Hepatocyte (in vitro differentiated cells): ENCODE data around the gene TMPRSS4. TPM values are rescaled to one million over a fixed set of nuclear protein-coding genes. Genes with fewer than 3 reads are reported as not detected.
"Not testable (repeated sequence)": the region's sequence is repeated elsewhere in the genome, so short reads cannot be mapped to it uniquely, and the experiment has no call there.

ENCODE experiments used
- DNase-seq: peaks from one replicate; pipeline ENCODE4 v3.0.0-alpha.2; 2016; ENCODE audit warnings: low spot score
- H2AFZ ChIP-seq: fragments of 200-600 bp; sonication (generic); 2 replicates; pipeline ENCODE4 v1.6.0; 2016; ENCODE audit warnings: antibody characterized with exemption, mild to moderate bottlenecking
- H3K27ac ChIP-seq: fragments of 200-600 bp; sonication (generic); 2 replicates; pipeline ENCODE4 v1.5.1; 2016; ENCODE audit warnings: mild to moderate bottlenecking
- H3K27me3 ChIP-seq: fragments of 200-600 bp; sonication (generic); 2 replicates; pipeline ENCODE4 v1.6.1; 2016
- H3K36me3 ChIP-seq: fragments of 200-600 bp; sonication (generic); replicated peaks from 2 replicates; pipeline ENCODE4 v1.5.1; 2016; ENCODE audit warnings: low read depth; ENCODE audit not compliant: insufficient read depth
- H3K4me1 ChIP-seq: fragments of 200-600 bp; sonication (generic); 2 replicates; pipeline ENCODE4 v1.5.1; 2016; ENCODE audit warnings: mild to moderate bottlenecking, moderate library complexity; ENCODE audit not compliant: insufficient read depth
- H3K4me2 ChIP-seq: fragments of 200-600 bp; sonication (generic); 2 replicates; pipeline ENCODE4 v1.6.0; 2016
- H3K4me3 ChIP-seq: fragments of 200-600 bp; sonication (generic); 2 replicates; pipeline ENCODE4 v1.5.1; 2016; ENCODE audit warnings: mild to moderate bottlenecking
- H3K79me2 ChIP-seq: fragments of 200-600 bp; sonication (generic); 2 replicates; pipeline ENCODE4 v1.6.0; 2017; ENCODE audit warnings: mild to moderate bottlenecking
- H3K9me2 ChIP-seq: fragments of 200-600 bp; sonication (generic); replicated peaks from 2 replicates; pipeline ENCODE4 v1.6.0; 2017; ENCODE audit warnings: mild to moderate bottlenecking; ENCODE audit not compliant: insufficient read depth
- H3K9me3 ChIP-seq: fragments of 200-600 bp; sonication (generic); 2 replicates; pipeline ENCODE4 v1.5.1; 2016; ENCODE audit warnings: low read depth, mild to moderate bottlenecking
- H4K20me1 ChIP-seq: fragments of 200-600 bp; sonication (generic); 2 replicates; pipeline ENCODE4 v1.6.0; 2016; ENCODE audit warnings: mild to moderate bottlenecking; ENCODE audit not compliant: insufficient read depth, poor library complexity, severe bottlenecking
- CTCF ChIP-seq: fragments of 200-600 bp; sonication (generic); IDR thresholded peaks from 2 replicates; pipeline ENCODE4 v1.5.1; 2016; ENCODE audit warnings: antibody characterized with exemption, mild to moderate bottlenecking; ENCODE audit not compliant: poor library complexity
- EZH2 ChIP-seq: fragments of 200-600 bp; sonication (generic); IDR thresholded peaks from 2 replicates; pipeline ENCODE4 v1.6.1; 2016; ENCODE audit warnings: antibody characterized with exemption, mild to moderate bottlenecking, borderline replicate concordance
- EZH2phosphoT487 ChIP-seq: fragments of 200-600 bp; sonication (generic); IDR thresholded peaks from one replicate; pipeline ENCODE4 v1.6.1; 2018; ENCODE audit warnings: antibody characterized with exemption, mild to moderate bottlenecking, low read depth, moderate library complexity; ENCODE audit not compliant: unreplicated experiment, severe bottlenecking
- WGBS: methylation state at CpG from one replicate; pipeline ENCODE4 v1.1.6; 2016; ENCODE audit warnings: low lambda C conversion rate; ENCODE audit errors: missing lambda C conversion rate; 5-methylcytosine and 5-hydroxymethylcytosine counted together
- polyA plus RNA-seq: library from polyadenylated mRNA; unstranded; fragments of >200 nt; fragmentation: Nextera tagmentation; extraction: Ambion mirVana; gene quantifications from 2 replicates; pipeline ENCODE4 v1.2.1, GENCODE V29; 2016
- total RNA-seq: library from RNA; depleted of rRNA; stranded (reverse); fragments of >200 nt; gene quantifications from 2 replicates; pipeline ENCODE4 v1.2.3, GENCODE V29; 2014

TMPRSS4 gene
- total and polyA plus RNA-seq, 2 experiments from 2014 or later: 10.9 to 16.2 TPM

GRCh38 chr11:118059246-118059940 is 17.5 kb upstream of the TMPRSS4 start:
- H3K4me2 ChIP-seq: no peak overlapping the region
- no peak overlapping the region for H3K4me3 ChIP-seq
- H3K36me3 ChIP-seq: no peaks in the 10 kb centered on the region
- H2AFZ ChIP-seq: no peak overlapping the region
- no peak for DNase-seq
- no peaks in the 10 kb centered on the region for H3K4me1 ChIP-seq
- no peaks in the 10 kb centered on the region for H3K9me2 ChIP-seq
- 86% methylated on average over 11 of the region's 11 CpGs for WGBS
- no peak for TF ChIP-seq CTCF
- TF ChIP-seq EZH2phosphoT487: no peak
- TF ChIP-seq EZH2: no peak
- peaks cover 3% of the 10 kb centered on the region for H3K27me3 ChIP-seq
- no peaks in the 10 kb centered on the region for H4K20me1 ChIP-seq
- H3K27ac ChIP-seq: no peak overlapping the region
- no peaks in the 10 kb centered on the region for H3K79me2 ChIP-seq
- no peaks in the 10 kb centered on the region for H3K9me3 ChIP-seq

- Histone ChIP-seq H2AFZ (no peak overlapping the region), H3K36me3 (no peaks in the 10 kb centered on the region), H3K27me3 (peaks cover 3% of the 10 kb centered on the region), H3K9me3 (no peaks in the 10 kb centered on the region), H3K79me2 (no peaks in the 10 kb centered on the region), H3K27ac (no peak overlapping the region), H3K9me2 (no peaks in the 10 kb centered on the region), H3K4me1 (no peaks in the 10 kb centered on the region), H4K20me1 (no peaks in the 10 kb centered on the region), H3K4me3 (no peak overlapping the region), H3K4me2 (no peak overlapping the region)
- WGBS: 92% methylated on average over 10 of the region's 10 CpGs
- no peak for DNase-seq
- TF ChIP-seq EZH2 (no peak), EZH2phosphoT487 (no peak)
Measured at GRCh38 chr11:118060081-118060661, 16.7 kb upstream of the TMPRSS4 start.

- H3K4me1 ChIP-seq: no peaks in the 10 kb centered on the region
- H3K79me2 ChIP-seq: no peaks in the 10 kb centered on the region
- H2AFZ ChIP-seq: no peak overlapping the region
- no peak overlapping the region for H3K4me3 ChIP-seq
- no peaks in the 10 kb centered on the region for H3K9me2 ChIP-seq
- WGBS: 71% methylated on average over 7 of the region's 7 CpGs
- no peak for DNase-seq
- H4K20me1 ChIP-seq: no peaks in the 10 kb centered on the region
- no peak overlapping the region for H3K4me2 ChIP-seq
- peaks cover 3% of the 10 kb centered on the region for H3K27me3 ChIP-seq
- H3K27ac ChIP-seq: no peak overlapping the region
- no peaks in the 10 kb centered on the region for H3K36me3 ChIP-seq
- H3K9me3 ChIP-seq: no peaks in the 10 kb centered on the region
- no peak for TF ChIP-seq CTCF
- no peak for TF ChIP-seq EZH2
- TF ChIP-seq EZH2phosphoT487: no peak
Measured at GRCh38 chr11:118060869-118061268, 16.0 kb upstream of the TMPRSS4 start.

DNA sequence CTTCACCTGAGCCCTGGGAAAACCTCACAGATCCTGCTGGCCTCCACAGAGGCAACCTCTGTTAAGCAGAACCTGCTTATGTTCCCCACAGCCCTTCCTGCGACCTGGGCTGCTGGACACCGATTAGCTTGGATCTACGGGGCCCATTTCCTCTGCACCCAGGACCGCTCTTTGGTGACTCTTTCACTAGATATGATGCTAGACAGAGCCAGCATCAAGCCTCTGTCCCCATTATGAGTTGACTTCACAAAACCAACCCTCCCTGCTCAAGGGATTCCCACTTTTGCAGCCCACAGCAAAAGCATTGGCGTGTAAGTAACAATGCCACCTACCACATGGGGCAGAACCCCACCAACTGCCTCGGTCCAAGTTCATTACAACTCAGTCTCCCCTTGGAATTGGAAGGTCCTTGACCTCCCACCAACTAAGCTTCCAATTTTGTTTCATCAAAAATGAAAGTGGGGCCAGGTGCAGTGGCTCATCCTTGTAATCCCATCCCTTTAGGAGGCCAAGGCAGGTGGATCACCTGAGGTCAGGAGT is 15.2 kb upstream of the TMPRSS4 start:
- DNase-seq: no peak
- Histone ChIP-seq H3K9me3 (no peaks in the 10 kb centered on the region), H3K4me3 (no peak overlapping the region), H3K4me2 (no peak overlapping the region), H3K79me2 (no peaks in the 10 kb centered on the region), H3K27me3 (peaks cover 3% of the 10 kb centered on the region), H3K4me1 (no peaks in the 10 kb centered on the region), H3K27ac (no peak overlapping the region), H3K36me3 (no peaks in the 10 kb centered on the region), H4K20me1 (no peaks in the 10 kb centered on the region), H2AFZ (no peak overlapping the region), H3K9me2 (no peaks in the 10 kb centered on the region)
- 92% methylated on average over 6 of the region's 6 CpGs for WGBS
- no peak for TF ChIP-seq EZH2phosphoT487
- TF ChIP-seq CTCF: no peak
- TF ChIP-seq EZH2: no peak

DNA sequence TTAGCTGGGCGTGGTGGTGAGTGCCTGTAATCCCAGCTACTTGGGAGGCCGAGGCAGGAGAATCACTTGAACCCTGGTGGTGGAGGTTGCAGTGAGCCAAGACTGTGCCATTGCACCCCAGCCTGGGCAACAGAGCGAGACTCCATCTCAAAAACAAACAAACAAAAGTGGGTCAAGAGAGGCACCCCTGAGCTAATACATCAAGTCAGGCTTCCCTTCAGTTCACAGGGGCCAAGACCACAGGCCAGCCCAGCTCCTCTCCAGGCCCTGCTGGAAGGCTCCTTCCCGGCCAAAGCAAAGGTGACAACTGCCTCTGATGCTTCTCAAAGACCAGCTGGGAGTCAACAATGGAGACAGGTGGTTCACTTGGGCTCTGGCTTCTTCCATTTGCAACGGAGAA is 14.7 kb upstream of the TMPRSS4 start:
- H3K9me2 ChIP-seq, H3K4me1 ChIP-seq, H3K36me3 ChIP-seq, H3K9me3 ChIP-seq, H3K79me2 ChIP-seq, DNase-seq, H3K4me3 ChIP-seq, H2AFZ ChIP-seq, H3K27ac ChIP-seq, H4K20me1 ChIP-seq, H3K4me2 ChIP-seq, H3K27me3 ChIP-seq: not testable (repeated sequence)
- 94% methylated on average over 5 of the region's 5 CpGs for WGBS

- H3K9me2 ChIP-seq, H3K4me1 ChIP-seq, H2AFZ ChIP-seq, H3K79me2 ChIP-seq, H3K27me3 ChIP-seq, H3K9me3 ChIP-seq, H3K4me2 ChIP-seq, H3K4me3 ChIP-seq, H3K36me3 ChIP-seq, H3K27ac ChIP-seq, DNase-seq, H4K20me1 ChIP-seq: not testable (repeated sequence)
- WGBS: 92% methylated on average over 5 of the region's 5 CpGs
Measured at GRCh38 chr11:118062631-118063030, 14.2 kb upstream of the TMPRSS4 start.
